Measurements from ENCODE around the gene RASGRF2. TPM values are rescaled to one million over a fixed set of nuclear protein-coding genes. Genes with fewer than 3 reads are reported as not detected.
A peak's percentile ranks its signal among the peaks of the same experiment; 100 is the strongest.

Gene RASGRF2
- total and polyA plus RNA-seq, 2 of the 8 experiments (the other 6 are each of a cell fraction or from before 2014, with no cell fraction given) = 2.6 to 29.5 TPM

GRCh38 chr5:80960531-80961375 lies 590 bp downstream of the RASGRF2 start (continued):
- TF ChIP-seq KDM4A (IDR thresholded peaks at IDR 0.05; ENCODE audit: low read depth, low read length, severe bottlenecking) (peak; percentile 90), MAFK (IDR thresholded peaks at IDR 0.05; ENCODE audit: low read depth, low read length) (no peak), RBBP5 (IDR thresholded peaks at IDR 0.05; ENCODE audit: borderline replicate concordance, low read depth, low read length) (peak; percentile 83; the same call in 1 of the 2 replicates), ATF3 (IDR thresholded peaks at IDR 0.05; ENCODE audit: insufficient read depth, low read depth, low read length) (no peak), POLR2A (IDR thresholded peaks at IDR 0.05; ENCODE audit: control extremely low read depth in 1 of 2, low read depth in 2 of 2, low read length in 2 of 2) (no peak), HDAC2 (IDR thresholded peaks at IDR 0.05; ENCODE audit: borderline replicate concordance in 1 of 2, low read depth in 2 of 2, low read length in 2 of 2) (peak in 1 of 2 experiments; percentile 60; a peak in 1 of 4 replicates), BRCA1 (IDR thresholded peaks at IDR 0.05; ENCODE audit: low read depth, low read length) (no peak), E2F6 (IDR thresholded peaks at IDR 0.05) (peak; percentile 78), MAX (IDR thresholded peaks at IDR 0.05) (peak; percentile 80), KDM5A (IDR thresholded peaks at IDR 0.05; ENCODE audit: low read length) (no peak), RAD21 (IDR thresholded peaks at IDR 0.05 in 1 of 2, conservative IDR thresholded peaks at IDR 0.05 in 1 of 2; ENCODE audit: low read depth in 2 of 2, low read length in 2 of 2) (peak; percentile 9 to 10; a peak in 1 of 4 replicates), CREB1 (IDR thresholded peaks at IDR 0.05) (no peak), USF2 (IDR thresholded peaks at IDR 0.05; ENCODE audit: low read length) (no peak), EP300 (IDR thresholded peaks at IDR 0.05; ENCODE audit: borderline replicate concordance in 1 of 2, low read depth in 2 of 2, low read length in 2 of 2) (no peak), RXRA (IDR thresholded peaks at IDR 0.05; ENCODE audit: insufficient read depth, low read depth, low read length) (no peak), CEBPB (IDR thresholded peaks at IDR 0.05; ENCODE audit: low read depth, low read length) (no peak), TCF12 (IDR thresholded peaks at IDR 0.05; ENCODE audit: low read depth, low read length) (no peak)

Data from H1 (cell line).